ENCODE measurements around the gene ZNF362.

ZNF362 gene

DNA sequence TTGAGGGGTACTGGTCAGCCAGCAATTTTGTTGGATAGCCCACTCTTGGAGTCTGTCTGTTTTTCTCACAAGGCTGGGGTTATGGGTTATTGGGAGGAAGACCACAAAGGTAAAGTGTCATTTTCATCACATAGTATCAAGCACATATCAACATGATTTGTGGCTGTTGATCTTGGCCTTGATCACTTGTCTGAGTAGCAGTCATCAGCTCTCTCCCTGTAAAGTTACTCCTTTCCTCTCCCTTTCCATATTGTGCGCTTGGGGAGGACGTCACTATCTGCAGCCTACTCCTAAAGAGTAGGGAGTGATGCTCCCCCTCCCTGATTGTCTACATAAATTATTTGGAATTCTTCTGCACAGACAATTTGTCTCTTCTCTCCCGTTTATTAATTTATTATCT lies 1.8 kb upstream of the ZNF362 start:
- no peak overlapping the region for H3K9ac ChIP-seq (ENCODE audit: insufficient read length, low read depth)
- peaks cover 5% of the 10 kb centered on the region; the same call in 1 of the 2 replicates for H3K9me3 ChIP-seq (ENCODE audit: insufficient read depth, low read length)
- DNase-seq (ENCODE audit: low read depth, low spot score): no peak
- no peak for TF ChIP-seq ZNF274 (IDR thresholded peaks at IDR 0.05; ENCODE audit: low read depth, low read length)
- no peak for TF ChIP-seq YY1 (IDR thresholded peaks at IDR 0.05; ENCODE audit: insufficient read depth, insufficient read length)
- TF ChIP-seq SUZ12 (IDR thresholded peaks at IDR 0.05; ENCODE audit: extremely low read depth, insufficient read depth, insufficient read length): no peak
- peaks cover 17% of the 10 kb centered on the region for H3K27me3 ChIP-seq (ENCODE audit: insufficient read depth, insufficient read length)
- peaks cover 16% of the 10 kb centered on the region for H3K4me1 ChIP-seq (ENCODE audit: insufficient read depth, insufficient read length)
- H3K4me3 ChIP-seq (ENCODE audit: insufficient read length, low read depth): no peak overlapping the region
- peaks cover 12% of the 10 kb centered on the region for H3K36me3 ChIP-seq (ENCODE audit: insufficient read depth, insufficient read length, low read length)

- peaks cover 5% of the 10 kb centered on the region; the same call in 1 of the 2 replicates for H3K9me3 ChIP-seq (ENCODE audit: insufficient read depth, low read length)
- TF ChIP-seq YY1 (IDR thresholded peaks at IDR 0.05; ENCODE audit: insufficient read depth, insufficient read length) (no peak), ZNF274 (IDR thresholded peaks at IDR 0.05; ENCODE audit: low read depth, low read length) (no peak), SUZ12 (IDR thresholded peaks at IDR 0.05; ENCODE audit: extremely low read depth, insufficient read depth, insufficient read length) (no peak)
- peak overlapping the region; percentile 81 for H3K9ac ChIP-seq (ENCODE audit: insufficient read length, low read depth)
- peak overlapping the region; percentile 47 for H3K4me3 ChIP-seq (ENCODE audit: insufficient read length, low read depth)
- peaks cover 17% of the 10 kb centered on the region for H3K27me3 ChIP-seq (ENCODE audit: insufficient read depth, insufficient read length)
- peak; percentile 87 for DNase-seq (ENCODE audit: low read depth, low spot score)
- peaks cover 22% of the 10 kb centered on the region for H3K36me3 ChIP-seq (ENCODE audit: insufficient read depth, insufficient read length, low read length)
- H3K4me1 ChIP-seq (ENCODE audit: insufficient read depth, insufficient read length): peaks cover 21% of the 10 kb centered on the region
Measured at GRCh38 chr1:33255347-33256220, 708 bp upstream of the ZNF362 start.

GRCh38 chr1:33256221-33256470 lies 146 bp upstream of the ZNF362 start:
- peaks cover 21% of the 10 kb centered on the region for H3K4me1 ChIP-seq (ENCODE audit: insufficient read depth, insufficient read length)
- H3K9me3 ChIP-seq (ENCODE audit: insufficient read depth, low read length): peaks cover 5% of the 10 kb centered on the region; the same call in 1 of the 2 replicates
- no peak overlapping the region for H3K9ac ChIP-seq (ENCODE audit: insufficient read length, low read depth)
- peak overlapping the region; percentile 65 for H3K4me3 ChIP-seq (ENCODE audit: insufficient read length, low read depth)
- H3K36me3 ChIP-seq (ENCODE audit: insufficient read depth, insufficient read length, low read length): peaks cover 22% of the 10 kb centered on the region
- no peak for TF ChIP-seq ZNF274 (IDR thresholded peaks at IDR 0.05; ENCODE audit: low read depth, low read length)
- no peak for TF ChIP-seq YY1 (IDR thresholded peaks at IDR 0.05; ENCODE audit: insufficient read depth, insufficient read length)
- TF ChIP-seq SUZ12 (IDR thresholded peaks at IDR 0.05; ENCODE audit: extremely low read depth, insufficient read depth, insufficient read length): no peak
- peaks cover 12% of the 10 kb centered on the region for H3K27me3 ChIP-seq (ENCODE audit: insufficient read depth, insufficient read length)
- DNase-seq (ENCODE audit: low read depth, low spot score): no peak

- peaks cover 9% of the 10 kb centered on the region for H3K27me3 ChIP-seq (ENCODE audit: insufficient read depth, insufficient read length)
- H3K9me3 ChIP-seq (ENCODE audit: insufficient read depth, low read length): peaks cover 5% of the 10 kb centered on the region; the same call in 1 of the 2 replicates
- peak overlapping the region; percentile 65 for H3K4me3 ChIP-seq (ENCODE audit: insufficient read length, low read depth)
- TF ChIP-seq YY1 (IDR thresholded peaks at IDR 0.05; ENCODE audit: insufficient read depth, insufficient read length) (no peak), SUZ12 (IDR thresholded peaks at IDR 0.05; ENCODE audit: extremely low read depth, insufficient read depth, insufficient read length) (no peak), ZNF274 (IDR thresholded peaks at IDR 0.05; ENCODE audit: low read depth, low read length) (no peak)
- peaks cover 22% of the 10 kb centered on the region for H3K36me3 ChIP-seq (ENCODE audit: insufficient read depth, insufficient read length, low read length)
- peak overlapping the region; percentile 83 for H3K9ac ChIP-seq (ENCODE audit: insufficient read length, low read depth)
- no peak for DNase-seq (ENCODE audit: low read depth, low spot score)
- peaks cover 21% of the 10 kb centered on the region for H3K4me1 ChIP-seq (ENCODE audit: insufficient read depth, insufficient read length)
Measured at GRCh38 chr1:33257207-33257771, 997 bp downstream of the ZNF362 start.

DNA sequence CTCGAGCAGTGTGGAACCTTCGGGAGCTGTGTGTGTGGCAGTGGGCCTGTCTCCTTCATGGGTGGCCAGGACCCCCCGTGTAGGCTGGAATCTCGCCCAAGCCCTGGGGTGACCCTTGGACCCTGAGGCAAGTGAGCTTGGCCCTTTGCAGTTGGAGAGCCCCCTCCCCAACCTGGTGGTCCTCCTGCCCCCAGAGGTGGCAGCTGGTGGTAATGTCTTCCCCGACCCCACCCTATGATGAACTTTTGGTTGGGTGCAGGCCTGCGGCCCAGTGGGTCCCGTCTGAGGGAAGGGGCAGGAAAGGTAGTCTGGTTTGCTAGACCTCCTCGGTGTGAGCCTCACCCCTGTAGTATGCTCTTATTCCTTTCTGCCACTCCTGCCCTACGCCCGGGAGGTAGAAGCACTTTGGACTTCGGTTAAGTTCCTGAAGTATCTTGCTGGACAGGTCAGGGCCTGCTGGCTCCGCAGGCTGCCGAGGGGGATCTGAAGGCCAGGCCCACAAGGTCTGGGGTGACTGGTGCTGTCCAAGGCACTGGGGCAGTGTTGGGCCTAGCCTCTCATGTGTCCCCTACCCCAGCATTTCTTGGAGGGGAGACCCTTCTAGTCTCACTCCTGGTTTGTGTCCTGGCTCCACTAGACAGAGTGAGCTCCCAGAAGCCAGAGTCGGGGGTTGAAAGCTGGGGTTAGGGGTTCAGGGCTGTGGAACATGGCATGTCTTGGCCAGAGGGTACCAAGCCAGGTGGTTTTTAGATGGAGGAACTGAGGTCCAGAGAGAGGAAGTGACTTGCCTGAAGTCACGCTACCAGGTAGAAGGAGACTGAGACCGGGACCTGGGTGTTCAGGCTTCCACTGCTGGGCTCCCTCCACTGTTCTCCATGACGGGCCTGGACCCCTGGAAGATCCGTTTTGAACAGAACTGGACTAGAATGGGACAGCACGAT lies 1.8 kb downstream of the ZNF362 start:
- TF ChIP-seq YY1 (IDR thresholded peaks at IDR 0.05; ENCODE audit: insufficient read depth, insufficient read length) (no peak), ZNF274 (IDR thresholded peaks at IDR 0.05; ENCODE audit: low read depth, low read length) (no peak), SUZ12 (IDR thresholded peaks at IDR 0.05; ENCODE audit: extremely low read depth, insufficient read depth, insufficient read length) (no peak)
- Histone ChIP-seq H3K36me3 (ENCODE audit: insufficient read depth, insufficient read length, low read length) (peaks cover 29% of the 10 kb centered on the region), H3K4me1 (ENCODE audit: insufficient read depth, insufficient read length) (peaks cover 21% of the 10 kb centered on the region), H3K9me3 (ENCODE audit: insufficient read depth, low read length) (peaks cover 5% of the 10 kb centered on the region; the same call in 1 of the 2 replicates), H3K27me3 (ENCODE audit: insufficient read depth, insufficient read length) (peaks cover 7% of the 10 kb centered on the region), H3K4me3 (ENCODE audit: insufficient read length, low read depth) (peak overlapping the region; percentile 65), H3K9ac (ENCODE audit: insufficient read length, low read depth) (peak overlapping the region; percentile 83)
- DNase-seq (ENCODE audit: low read depth, low spot score): no peak

DNA sequence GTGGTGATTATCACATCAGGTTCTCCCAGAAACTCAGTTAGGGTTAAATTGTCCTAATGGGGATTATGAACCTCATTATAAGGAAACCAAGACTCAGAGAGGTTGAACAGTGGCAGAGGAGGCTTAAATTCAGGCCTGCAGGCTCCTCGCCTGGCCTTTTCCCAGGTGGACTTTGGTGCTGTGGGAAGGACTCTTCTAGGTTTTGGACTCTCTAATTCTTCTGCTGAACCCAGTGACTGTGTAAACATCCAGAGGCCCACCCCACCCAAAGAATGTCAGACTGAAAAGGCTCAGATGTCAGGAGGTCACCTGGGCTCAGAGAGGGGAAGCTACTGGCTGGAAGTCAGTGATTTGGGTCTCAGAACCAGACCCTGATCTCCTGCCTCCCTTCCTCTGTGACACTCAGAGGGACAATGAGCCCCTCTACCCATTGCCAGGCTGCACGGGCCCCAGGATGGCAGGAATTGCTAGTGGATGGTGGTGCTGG lies 2.5 kb downstream of the ZNF362 start:
- Histone ChIP-seq H3K4me3 (ENCODE audit: insufficient read length, low read depth) (no peak overlapping the region), H3K9ac (ENCODE audit: insufficient read length, low read depth) (no peak overlapping the region)
- TF ChIP-seq YY1 (IDR thresholded peaks at IDR 0.05; ENCODE audit: insufficient read depth, insufficient read length) (no peak), SUZ12 (IDR thresholded peaks at IDR 0.05; ENCODE audit: extremely low read depth, insufficient read depth, insufficient read length) (no peak), ZNF274 (IDR thresholded peaks at IDR 0.05; ENCODE audit: low read depth, low read length) (no peak)

More for the DNA sequence above, 2.5 kb downstream of the ZNF362 start:
- Histone ChIP-seq H3K36me3 (ENCODE audit: insufficient read depth, insufficient read length, low read length) (peaks cover 30% of the 10 kb centered on the region), H3K27me3 (ENCODE audit: insufficient read depth, insufficient read length) (peaks cover 3% of the 10 kb centered on the region), H3K9me3 (ENCODE audit: insufficient read depth, low read length) (peaks cover 5% of the 10 kb centered on the region; the same call in 1 of the 2 replicates), H3K4me1 (ENCODE audit: insufficient read depth, insufficient read length) (peaks cover 24% of the 10 kb centered on the region)
- no peak for DNase-seq (ENCODE audit: low read depth, low spot score)

All from NT2/D1 (cell line).